DND-41 (cell line): Measurements from ENCODE around the gene CLDN20.

Source experiments
- CTCF ChIP-seq: IDR thresholded peaks from 2 replicates; pipeline ENCODE4 v1.5.1; 2012; ENCODE audit warnings: borderline replicate concordance, low read length, moderate library complexity, mild to moderate bottlenecking; ENCODE audit not compliant: poor library complexity, severe bottlenecking; ENCODE audit errors: extremely low read depth
- EZH2 ChIP-seq: IDR thresholded peaks from 3 replicates; pipeline ENCODE4 v1.6.1; 2012; ENCODE audit warnings: borderline replicate concordance, low read depth, mild to moderate bottlenecking, moderate library complexity, low read length, inconsistent platforms; ENCODE audit not compliant: severe bottlenecking

- TF ChIP-seq CTCF (no peak), EZH2 (no peak)
Measured at GRCh38 chr6:155216312-155217046, 47.3 kb upstream of the CLDN20 start.
